GM11168 (cell line): ENCODE measurements around the gene SLC9A8.

Experiments
- in situ Hi-C: fragments of 300-500 bp; cut with MboI; formaldehyde crosslinking; loops from one replicate; pipeline ENCODE4 v1.12.0; 2022; ENCODE audit warnings: low sequenced_read_pairs; ENCODE audit not compliant: unreplicated experiment

The SLC9A8 gene

GRCh38 chr20:49810491-49811190 is 2.0 kb upstream of the SLC9A8 start:
- in situ Hi-C loops: no loop called here

- in situ Hi-C loops: no loop called here
Observed at GRCh38 chr20:49811825-49812506, 662 bp upstream of the SLC9A8 start.

GRCh38 chr20:49813305-49813974 is 812 bp downstream of the SLC9A8 start:
- in situ Hi-C loops: no loop called here

- in situ Hi-C loops: no loop called here
Observed at GRCh38 chr20:49814057-49814694, 1.5 kb downstream of the SLC9A8 start.

- in situ Hi-C loops: no loop called here
Observed at GRCh38 chr20:49818816-49819215, 6.2 kb downstream of the SLC9A8 start.

GRCh38 chr20:49819702-49820101 is 7.1 kb downstream of the SLC9A8 start:
- in situ Hi-C loops: no loop called here

- in situ Hi-C loops: no loop called here
Observed at GRCh38 chr20:49821381-49821780, 8.8 kb downstream of the SLC9A8 start.

GRCh38 chr20:49821870-49822331 is 9.3 kb downstream of the SLC9A8 start:
- in situ Hi-C loops: no loop called here

GRCh38 chr20:49823152-49823847 is 10.7 kb downstream of the SLC9A8 start:
- in situ Hi-C loops: no loop called here

GRCh38 chr20:49824206-49824605 is 11.6 kb downstream of the SLC9A8 start:
- in situ Hi-C loops: no loop called here

- in situ Hi-C loops: no loop called here
Observed at GRCh38 chr20:49825521-49826033, 12.9 kb downstream of the SLC9A8 start.

- in situ Hi-C loops: no loop called here
Observed at GRCh38 chr20:49831022-49831769, 18.6 kb downstream of the SLC9A8 start.

- in situ Hi-C loops: no loop called here
Observed at GRCh38 chr20:49831770-49832631, 19.4 kb downstream of the SLC9A8 start.

- in situ Hi-C loops: no loop called here
Observed at GRCh38 chr20:49832632-49833327, 20.2 kb downstream of the SLC9A8 start.

GRCh38 chr20:49833483-49833882 is 20.9 kb downstream of the SLC9A8 start:
- in situ Hi-C loops: no loop called here

GRCh38 chr20:49835031-49835430 is 22.4 kb downstream of the SLC9A8 start:
- in situ Hi-C loops: no loop called here

- in situ Hi-C loops: no loop called here
Observed at GRCh38 chr20:49838546-49838945, 25.9 kb downstream of the SLC9A8 start.

GRCh38 chr20:49843139-49843538 is 30.5 kb downstream of the SLC9A8 start:
- in situ Hi-C loops: loop anchor here (10.0 kb wide), 1 partner anchor 228 kb away; no protein-coding TSS in a partner anchor
